ENCODE results near the gene SAMD8. TPM values are rescaled to one million over a fixed set of nuclear protein-coding genes. Genes with fewer than 3 reads are reported as not detected.

The SAMD8 gene
- total and polyA plus RNA-seq, 2 of the 8 experiments (the other 6 are each of a cell fraction or from before 2014, with no cell fraction given), result 11.7 to 20.9 TPM

GRCh38 chr10:75140246-75140645 lies 28.8 kb downstream of the SAMD8 start (continued):
- TF ChIP-seq SIRT6 (IDR thresholded peaks at IDR 0.05; ENCODE audit: low read length) (no peak), KDM4A (IDR thresholded peaks at IDR 0.05; ENCODE audit: low read depth, low read length, severe bottlenecking) (no peak), BCL11A (IDR thresholded peaks at IDR 0.05; ENCODE audit: low read depth in 2 of 2, low read length in 2 of 2) (no peak), GTF2F1 (IDR thresholded peaks at IDR 0.05; ENCODE audit: borderline replicate concordance, low read depth, low read length) (no peak), E2F6 (IDR thresholded peaks at IDR 0.05) (no peak), RBBP5 (IDR thresholded peaks at IDR 0.05; ENCODE audit: borderline replicate concordance, low read depth, low read length) (no peak), KDM1A (IDR thresholded peaks at IDR 0.05; ENCODE audit: borderline replicate concordance, low read length) (no peak)

All from H1 (cell line).